Activated CD8-positive, alpha-beta T cell treated with anti-CD3 and anti-CD28 coated beads for 36 hours (primary cell): ENCODE results near the gene FANCG. TPM values are rescaled to one million over a fixed set of nuclear protein-coding genes. Genes with fewer than 3 reads are reported as not detected.

Experiments
- ATAC-seq: fragments of 200-7000 bp; cut with Tn5 transposase; one replicate; pipeline ENCODE4 v1.10.0; 2021; ENCODE audit warnings: mild to moderate bottlenecking, moderate library complexity
- CTCF ChIA-PET: fragments of 350-600 bp; sonication (Branson Sonifier 250); formaldehyde crosslinking; loops from one replicate; lab custom pipeline; 2021; ENCODE audit warnings: antibody characterized with exemption; lab: Charles Lee
- POLR2A ChIA-PET: fragments of 350-600 bp; sonication (Branson Sonifier 250); formaldehyde crosslinking; loops from one replicate; lab custom pipeline; 2021; ENCODE audit warnings: antibody characterized with exemption; lab: Charles Lee
- DNase-seq: peaks from one replicate; pipeline ENCODE4 v3.0.0-alpha.2; 2020
- H3K27ac Mint-ChIP-seq: one replicate; pipeline ENCODE4 v1.8.0; 2021; ENCODE audit warnings: mild to moderate bottlenecking, mixed read lengths
- H3K27me3 Mint-ChIP-seq: one replicate; pipeline ENCODE4 v1.8.0; 2021; ENCODE audit warnings: mixed read lengths
- H3K36me3 Mint-ChIP-seq: one replicate; pipeline ENCODE4 v1.8.0; 2021; ENCODE audit warnings: low read depth, mixed read lengths
- H3K4me1 Mint-ChIP-seq: one replicate; pipeline ENCODE4 v1.8.0; 2021; ENCODE audit warnings: low read depth, mixed read lengths
- H3K4me3 Mint-ChIP-seq: one replicate; pipeline ENCODE4 v1.8.0; 2021; ENCODE audit warnings: mild to moderate bottlenecking, moderate library complexity, mixed read lengths
- H3K9me3 Mint-ChIP-seq: one replicate; pipeline ENCODE4 v1.8.0; 2021; ENCODE audit warnings: mixed read lengths
- CTCF ChIP-seq: fragments of 200-600 bp; IDR thresholded peaks from one replicate; pipeline ENCODE4 v1.8.0; 2022; ENCODE audit warnings: antibody characterized with exemption, mild to moderate bottlenecking
- intact Hi-C: fragments of 100-400 bp; cut with micrococcal nuclease; formaldehyde crosslinking; loops from one replicate; pipeline ENCODE4 v1.10.0; 2022
- total RNA-seq, 2 experiments: library from RNA; stranded (reverse); gene quantifications; one replicate each; pipeline ENCODE4 v1.2.3, GENCODE V29; 2021

Gene FANCG
- total RNA-seq, 2 experiments from 2014 or later = 91.5 to 94.0 TPM

- CTCF ChIA-PET = no interaction called here
- POLR2A ChIA-PET = interaction anchor here (7.5 kb wide), 1 partner anchor 20 kb away, joined by 101 read pairs; the partner anchor contains the start of gene PIGO
Observed at GRCh38 chr9:35074791-35075190, 5.0 kb downstream of the FANCG start.

GRCh38 chr9:35074141-35074540, 5.6 kb downstream of the FANCG start:
- Mint-ChIP-seq H3K27me3 (no peaks in the 10 kb centered on the region), H3K4me3 (no peak overlapping the region), H3K9me3 (no peaks in the 10 kb centered on the region), H3K4me1 (peaks cover 49% of the 10 kb centered on the region), H3K36me3 (peaks cover 72% of the 10 kb centered on the region), H3K27ac (no peak overlapping the region)
- ChIA-PET POLR2A (interaction anchor here (1.0 kb wide), 1 partner anchor 22 kb away, joined by 4 read pairs; the partner anchor contains the start of gene PIGO), CTCF (no interaction called here)
- TF ChIP-seq CTCF = no peak
- no peak for ATAC-seq
- no peak for DNase-seq
- intact Hi-C loops = loop anchor here (5.0 kb wide), 1 partner anchor 82 kb away; no protein-coding TSS in a partner anchor

More at GRCh38 chr9:35074791-35075190, 5.0 kb downstream of the FANCG start:
- no peak for ATAC-seq
- Mint-ChIP-seq H3K4me3 (no peak overlapping the region), H3K36me3 (peaks cover 69% of the 10 kb centered on the region), H3K4me1 (peaks cover 45% of the 10 kb centered on the region), H3K9me3 (no peaks in the 10 kb centered on the region), H3K27ac (peak overlapping the region; percentile 20), H3K27me3 (no peaks in the 10 kb centered on the region)
- intact Hi-C loops = loop anchor here (5.0 kb wide), 1 partner anchor 82 kb away; no protein-coding TSS in a partner anchor
- no peak for DNase-seq
- no peak for TF ChIP-seq CTCF

GRCh38 chr9:35073279-35073612, 6.5 kb downstream of the FANCG start:
- ATAC-seq = no peak
- peak; percentile 14 for DNase-seq
- POLR2A ChIA-PET = interaction anchor here (0.9 to 2.9 kb wide), 4 partner anchors 23 to 84 kb away, joined by 3 to 10 read pairs (median 6); partner anchors contain the start of genes ATOSB and PIGO

GRCh38 chr9:35072461-35073278, 7.1 kb downstream of the FANCG start, which contains the start of gene VCP:
Gene VCP (minus strand): TSS chr9:35072625. CDS start chr9:35072353, 272 bp downstream.
- TF ChIP-seq CTCF = no peak

More at GRCh38 chr9:35073279-35073612, 6.5 kb downstream of the FANCG start:
- Mint-ChIP-seq H3K4me1 (peaks cover 53% of the 10 kb centered on the region), H3K9me3 (no peaks in the 10 kb centered on the region), H3K4me3 (peak overlapping the region; percentile 94), H3K27me3 (no peaks in the 10 kb centered on the region), H3K27ac (peak overlapping the region; percentile 94), H3K36me3 (peaks cover 71% of the 10 kb centered on the region)
- intact Hi-C loops = loop anchor here (5.0 kb wide), 1 partner anchor 81 kb away; no protein-coding TSS in a partner anchor
- CTCF ChIA-PET = interaction anchor here (2.2 kb wide), 1 partner anchor 21 kb away, joined by 14 read pairs; no protein-coding TSS in a partner anchor
- TF ChIP-seq CTCF = no peak

More at GRCh38 chr9:35072461-35073278, 7.1 kb downstream of the FANCG start, which contains the start of gene VCP:
- Mint-ChIP-seq H3K4me3 (peak within 1 kb of the TSS; percentile 94), H3K36me3 (peaks cover 73% of the 10 kb centered on the region), H3K9me3 (no peaks in the 10 kb centered on the region), H3K27me3 (no peaks in the 10 kb centered on the region), H3K27ac (peak within 1 kb of the TSS; percentile 94), H3K4me1 (peaks cover 54% of the 10 kb centered on the region)
- ChIA-PET CTCF (interaction anchor here (1.1 to 2.6 kb wide), 7 partner anchors 9 to 461 kb away, joined by 3 to 14 read pairs (median 7); no protein-coding TSS in a partner anchor), POLR2A (interaction anchor here (0.5 to 3.8 kb wide), 13 partner anchors 8 to 84 kb away, joined by 3 to 34 read pairs (median 7); partner anchors contain the start of genes ATOSB, FANCG, PIGO and STOML2)
- intact Hi-C loops = loop anchor here (5.0 kb wide), 1 partner anchor 80 kb away; no protein-coding TSS in a partner anchor
- DNase-seq (peak; percentile 98), ATAC-seq (peak; percentile 92)
